Testis (tissue), 2 donors: Measurements from ENCODE around the gene KRTAP20-2.

Experiments used
- CTCF ChIP-seq, 3 experiments: fragments of 450-650 bp in 2 of 3; fragments of 200-600 bp in 1 of 3; sonication (generic) in 1 of 3; IDR thresholded peaks; one replicate each; pipeline ENCODE4 v1.5.1; 2016 to 2019; ENCODE audit warnings: antibody characterized with exemption in 3 of 3, mild to moderate bottlenecking in 2 of 3, moderate library complexity in 1 of 3
- POLR2A ChIP-seq: fragments of 450-650 bp; IDR thresholded peaks from one replicate; pipeline ENCODE4 v1.6.1; 2017; ENCODE audit warnings: antibody characterized with exemption, mild to moderate bottlenecking, moderate library complexity

- TF ChIP-seq CTCF (IDR thresholded peaks at IDR 0.05) (no peak), POLR2A (no peak)
Observed at GRCh38 chr21:30600787-30601186, 34.2 kb upstream of the KRTAP20-2 start, which contains the start of gene KRTAP22-1.
